ENCODE measurements around the gene LENG1. TPM values are rescaled to one million over a fixed set of nuclear protein-coding genes. Genes with fewer than 3 reads are reported as not detected.

Gene LENG1
- total and polyA plus RNA-seq, 2 donors (not counting 3 experiments of a cell fraction or from before 2014, with no cell fraction given): 3.0 to 5.0 TPM

GRCh38 chr19:54203151-54203611, 43.7 kb upstream of the LENG1 start:
- TF ChIP-seq JUN (IDR thresholded peaks at IDR 0.05; ENCODE audit: borderline replicate concordance, insufficient read depth, insufficient read length, low read depth) (no peak), FOS (IDR thresholded peaks at IDR 0.05; ENCODE audit: borderline replicate concordance, insufficient read depth, low read length) (no peak), POLR2AphosphoS5 (IDR thresholded peaks at IDR 0.05; ENCODE audit: insufficient read depth, low read depth, low read length) (no peak), CTCF (IDR thresholded peaks at IDR 0.05; ENCODE audit: extremely low read depth in 1 of 2, insufficient read depth in 1 of 2, low read depth in 1 of 2, low read length in 2 of 2) (no peak), POLR2A (IDR thresholded peaks at IDR 0.05; ENCODE audit: low read depth, low read length) (no peak), EZH2 (IDR thresholded peaks at IDR 0.05; ENCODE audit: borderline replicate concordance, low read depth, low read length, severe bottlenecking) (no peak)
- TF ChIP-seq, protein P1, sequence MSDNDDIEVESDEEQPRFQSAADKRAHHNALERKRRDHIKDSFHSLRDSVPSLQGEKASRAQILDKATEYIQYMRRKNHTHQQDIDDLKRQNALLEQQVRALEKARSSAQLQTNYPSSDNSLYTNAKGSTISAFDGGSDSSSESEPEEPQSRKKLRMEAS (IDR thresholded peaks at IDR 0.05; ENCODE audit: insufficient read depth, insufficient read length): no peak
- peak overlapping the region in 1 of 3 experiments; percentile 97 for H3K4me3 ChIP-seq (replicated peaks in 1 of 3; ENCODE audit: insufficient read depth in 1 of 3, low read depth in 1 of 3, low read length in 3 of 3)
- ChIA-PET POLR2A (interaction anchor here (0.5 to 6.0 kb wide), 2 partner anchors 13 to 19 kb away, joined by 7 to 91 read pairs; partner anchors contain the start of genes MBOAT7 and TSEN34), CTCF (interaction anchor here (1.0 to 1.3 kb wide), 2 partner anchors 11 to 29 kb away, joined by 3 read pairs; partner anchors contain the start of gene TSEN34)
- no TSS peak for BruUV-seq (replicated peaks)
- H3K4me1 ChIP-seq (ENCODE audit: control insufficient read depth, extremely low read depth, insufficient read depth, low read length): peaks cover 42% of the 10 kb centered on the region
- no peaks in the 10 kb centered on the region for H3K9me1 ChIP-seq (replicated peaks; ENCODE audit: control insufficient read depth, extremely low read depth, insufficient read depth, low read length)
- intact Hi-C loops (cut with micrococcal nuclease): loop anchor here (5.0 kb wide), 2 partner anchors 41 to 244 kb away; partner anchors contain the start of gene LENG8
- H3K4me2 ChIP-seq (ENCODE audit: insufficient read depth, low read length): peak overlapping the region; percentile 96
- H3K36me3 ChIP-seq (ENCODE audit: control insufficient read depth in 2 of 2, extremely low read depth in 1 of 2, insufficient read depth in 2 of 2, low read length in 2 of 2): peaks cover 40 to 51% of the 10 kb centered on the region in 2 experiments
- no peaks in the 10 kb centered on the region for H3K9me3 ChIP-seq (replicated peaks; ENCODE audit: control insufficient read depth, insufficient read depth, low read length)
- dilution Hi-C loops (cut with MboI; ENCODE audit: extremely low pct_ligation_motif_present, low sequenced_read_pairs): no loop called here
- no peak overlapping the region for H2AFZ ChIP-seq (ENCODE audit: low read depth, low read length)
- H3K79me2 ChIP-seq (ENCODE audit: control insufficient read depth, insufficient read depth, low read length): peaks cover 73% of the 10 kb centered on the region
- peaks cover 3% of the 10 kb centered on the region for H4K20me1 ChIP-seq (replicated peaks; ENCODE audit: control insufficient read depth, extremely low read depth, insufficient read depth, low read length)
- no peaks in the 10 kb centered on the region for H3K27me3 ChIP-seq (ENCODE audit: control insufficient read depth in 2 of 2, insufficient read depth in 2 of 2, low read length in 2 of 2)
- FAIRE-seq (peak; percentile 46), DNase-seq (ENCODE audit: low read depth, low spot score) (no peak)
- peak overlapping the region; percentile 95 for H3K9ac ChIP-seq (replicated peaks; ENCODE audit: extremely low read depth, insufficient read depth, low read length)
- no peak overlapping the region for H3K27ac ChIP-seq (ENCODE audit: insufficient read depth, low read depth, low read length)
